Thyroid gland (tissue), 4 donors: ENCODE data around the gene NCR3LG1. TPM values are rescaled to one million over a fixed set of nuclear protein-coding genes. Genes with fewer than 3 reads are reported as not detected.

Experiments
- DNase-seq, 2 donors: peaks; one replicate each; pipeline ENCODE4 v3.0.0-alpha.2; 2019
- H3K27ac ChIP-seq, 3 donors: fragments of 200-600 bp; sonication (generic); 1 replicate in 2 of 3; 2 replicates in 1 of 3; pipeline ENCODE4 v1.5.1; 2016 to 2019; ENCODE audit warnings: mild to moderate bottlenecking in 1 of 3, moderate library complexity in 1 of 3
- H3K27me3 ChIP-seq: fragments of 200-600 bp; sonication (generic); one replicate; pipeline ENCODE4 v1.5.1; 2019
- H3K36me3 ChIP-seq, 2 donors: fragments of 200-600 bp; sonication (generic); one replicate each; pipeline ENCODE4 v1.5.1; 2016 to 2019
- H3K4me1 ChIP-seq, 2 donors: fragments of 200-600 bp; sonication (generic); one replicate each; pipeline ENCODE4 v1.5.1; 2017 to 2019
- H3K4me3 ChIP-seq, 3 donors: fragments of 200-600 bp; sonication (generic); replicated peaks in 1 of 3; 1 replicate in 2 of 3; 2 replicates in 1 of 3; pipeline ENCODE4 v1.5.1; 2016; ENCODE audit warnings: mild to moderate bottlenecking in 1 of 3
- H3K9me3 ChIP-seq: fragments of 200-600 bp; sonication (generic); one replicate; pipeline ENCODE4 v1.5.1; 2017
- CTCF ChIP-seq, 6 experiments: fragments of 200-600 bp in 3 of 6; fragments of 450-650 bp in 3 of 6; sonication (generic) in 3 of 6; IDR thresholded peaks; one replicate each; pipeline ENCODE4 v1.5.1; 2016 to 2019; ENCODE audit warnings: antibody characterized with exemption in 6 of 6, mild to moderate bottlenecking in 2 of 6, inconsistent platforms in 1 of 6, moderate library complexity in 1 of 6
- POLR2A ChIP-seq, 2 donors: fragments of 450-650 bp; IDR thresholded peaks; one replicate each; pipeline ENCODE4 v1.6.1; 2017; ENCODE audit warnings: antibody characterized with exemption in 2 of 2, mild to moderate bottlenecking in 2 of 2, moderate library complexity in 1 of 2
- WGBS, 2 donors: methylation state at CpG; one replicate each; pipeline ENCODE4 v1.1.5; 2017; 5-methylcytosine and 5-hydroxymethylcytosine counted together
- intact Hi-C: fragments of 100-400 bp; cut with DNase I; formaldehyde crosslinking; loops from one replicate; pipeline ENCODE4 v1.15.1; 2023
- total RNA-seq, 4 donors: library from RNA; depleted of rRNA; stranded (reverse); fragments of >200 nt; gene quantifications; one replicate each; pipeline ENCODE4 v1.2.3, GENCODE V29; 2016

NCR3LG1 gene
- total RNA-seq, 4 donors from 2014 or later: 2.8 to 7.8 (median 7.2) TPM

- no peaks in the 10 kb centered on the region for H3K36me3 ChIP-seq
- H3K4me3 ChIP-seq: no peak overlapping the region
- TF ChIP-seq POLR2A (IDR thresholded peaks at IDR 0.05) (no peak), CTCF (IDR thresholded peaks at IDR 0.05) (no peak)
- no peak overlapping the region for H3K27ac ChIP-seq
- no peaks in the 10 kb centered on the region for H3K27me3 ChIP-seq
- WGBS, 2 donors: 89 to 94% methylated on average over 1 of the region's 1 CpG
- DNase-seq: no peak
- no peaks in the 10 kb centered on the region for H3K9me3 ChIP-seq
- intact Hi-C loops: no loop called here
- no peaks in the 10 kb centered on the region for H3K4me1 ChIP-seq
Measured at GRCh38 chr11:17343907-17344306, 7.7 kb upstream of the NCR3LG1 start.

GRCh38 chr11:17347676-17348075, 3.9 kb upstream of the NCR3LG1 start:
- Histone ChIP-seq H3K36me3 (no peaks in the 10 kb centered on the region), H3K9me3 (no peaks in the 10 kb centered on the region), H3K4me3 (no peak overlapping the region), H3K27me3 (no peaks in the 10 kb centered on the region), H3K27ac (no peak overlapping the region), H3K4me1 (peaks cover 0 to 3% of the 10 kb centered on the region in 2 donors)
- no peak for DNase-seq
- intact Hi-C loops: no loop called here
- TF ChIP-seq CTCF (IDR thresholded peaks at IDR 0.05): no peak
- no peak for TF ChIP-seq POLR2A (IDR thresholded peaks at IDR 0.05)
- 78 to 87% methylated on average over 1 of the region's 1 CpG for WGBS, 2 donors

GRCh38 chr11:17350455-17351171, 987 bp upstream of the NCR3LG1 start:
- Histone ChIP-seq H3K36me3 (no peaks in the 10 kb centered on the region), H3K4me1 (peaks cover 3 to 9% of the 10 kb centered on the region in 2 donors), H3K27ac (no peak overlapping the region), H3K27me3 (no peaks in the 10 kb centered on the region), H3K9me3 (no peaks in the 10 kb centered on the region), H3K4me3 (no peak overlapping the region)
- WGBS, 2 donors: 94 to 95% methylated on average over 7 of the region's 7 CpGs
- intact Hi-C loops: no loop called here
- no peak for DNase-seq
- TF ChIP-seq POLR2A (IDR thresholded peaks at IDR 0.05) (no peak), CTCF (IDR thresholded peaks at IDR 0.05) (no peak)

- no peak for DNase-seq
- Histone ChIP-seq H3K4me1 (peaks cover 3 to 9% of the 10 kb centered on the region in 2 donors), H3K27ac (no peak overlapping the region), H3K9me3 (no peaks in the 10 kb centered on the region), H3K36me3 (no peaks in the 10 kb centered on the region), H3K27me3 (no peaks in the 10 kb centered on the region), H3K4me3 (peak overlapping the region; percentile 7 to 52 (median 32))
- intact Hi-C loops: no loop called here
- WGBS, 2 donors: 27 to 41% methylated on average over 12 of the region's 12 CpGs
- TF ChIP-seq POLR2A (IDR thresholded peaks at IDR 0.05) (no peak), CTCF (IDR thresholded peaks at IDR 0.05) (peak in 4 of 6 experiments; percentile 3 to 19 (median 10))
Measured at GRCh38 chr11:17351172-17351509, 459 bp upstream of the NCR3LG1 start.

GRCh38 chr11:17352950-17353820, 1.6 kb downstream of the NCR3LG1 start:
- DNase-seq: peak; percentile 69 to 74
- peak overlapping the region; percentile 53 to 87 (median 59) for H3K27ac ChIP-seq
- 0 to 1% methylated on average over 35 to 58 of the region's 69 CpGs for whole genome bisulfite sequencing, 2 donors
- H3K4me1 ChIP-seq: peaks cover 3 to 9% of the 10 kb centered on the region in 2 donors
- peak overlapping the region; percentile 21 to 52 (median 29) for H3K4me3 ChIP-seq
- H3K36me3 ChIP-seq: no peaks in the 10 kb centered on the region
- no peaks in the 10 kb centered on the region for H3K27me3 ChIP-seq
- H3K9me3 ChIP-seq: no peaks in the 10 kb centered on the region
- TF ChIP-seq CTCF (IDR thresholded peaks at IDR 0.05): no peak
- TF ChIP-seq POLR2A (IDR thresholded peaks at IDR 0.05): peak in 1 of 2 donors; percentile 57
- intact Hi-C loops: no loop called here
